CD4-positive, CD25-positive, alpha-beta regulatory T cell (primary cell): ENCODE measurements around the gene RNF144A. TPM values are rescaled to one million over a fixed set of nuclear protein-coding genes. Genes with fewer than 3 reads are reported as not detected.

Experiments used
- ATAC-seq, 2 donors: fragments of 150-1000 bp; cut with Tn5 transposase; one replicate each; pipeline ENCODE4 v1.10.0; 2021; ENCODE audit warnings: low read depth in 2 of 2, moderate number of reproducible peaks in 2 of 2, moderate library complexity in 1 of 2
- DNase-seq, 3 donors: peaks; one replicate each; pipeline versions ENCODE4 v3.0.0 to v3.0.0-alpha.2; 2012 to 2022; ENCODE audit warnings: mixed read lengths in 1 of 3
- H3K27ac ChIP-seq: one replicate; pipeline ENCODE4 v1.7.0; 2013; ENCODE audit warnings: mild to moderate bottlenecking, low read length; ENCODE audit not compliant: insufficient read depth, poor library complexity, severe bottlenecking
- H3K27me3 ChIP-seq: one replicate; pipeline ENCODE4 v1.7.0; 2013; ENCODE audit warnings: low read length; ENCODE audit not compliant: control insufficient read depth, insufficient read depth
- H3K36me3 ChIP-seq: one replicate; pipeline ENCODE4 v1.7.0; 2013; ENCODE audit warnings: mild to moderate bottlenecking, low read length, moderate library complexity; ENCODE audit not compliant: control insufficient read depth, insufficient read depth
- H3K4me1 ChIP-seq: 2 replicates; pipeline ENCODE4 v1.7.0; 2013; ENCODE audit warnings: mild to moderate bottlenecking, low read length; ENCODE audit not compliant: insufficient read depth, control insufficient read depth, poor library complexity, severe bottlenecking
- H3K4me3 ChIP-seq: one replicate; pipeline ENCODE4 v1.7.0; 2013; ENCODE audit warnings: low read depth, mild to moderate bottlenecking, low read length, moderate library complexity
- H3K9me3 ChIP-seq, 2 experiments: 1 replicate in 1 of 2; 2 replicates in 1 of 2; pipeline ENCODE4 v1.7.0; 2013; ENCODE audit warnings: low read length in 2 of 2, mild to moderate bottlenecking in 1 of 2, moderate library complexity in 1 of 2; ENCODE audit not compliant: control insufficient read depth in 2 of 2
- H3K27ac Mint-ChIP-seq, 3 donors: one replicate each; pipeline ENCODE4 v1.8.0; 2020 to 2022; ENCODE audit warnings: mild to moderate bottlenecking in 3 of 3, mixed read lengths in 3 of 3, moderate library complexity in 2 of 3
- H3K27me3 Mint-ChIP-seq: one replicate; pipeline ENCODE4 v1.8.0; 2022; ENCODE audit warnings: mild to moderate bottlenecking, mixed read lengths
- H3K36me3 Mint-ChIP-seq: one replicate; pipeline ENCODE4 v1.8.0; 2020; ENCODE audit warnings: mixed read lengths
- H3K4me1 Mint-ChIP-seq, 4 donors: one replicate each; pipeline ENCODE4 v1.8.0; 2020 to 2022; ENCODE audit warnings: mixed read lengths in 4 of 4, mild to moderate bottlenecking in 1 of 4
- H3K4me3 Mint-ChIP-seq, 4 donors: one replicate each; pipeline ENCODE4 v1.8.0; 2020 to 2022; ENCODE audit warnings: mild to moderate bottlenecking in 4 of 4, mixed read lengths in 4 of 4, moderate library complexity in 3 of 4
- H3K9me3 Mint-ChIP-seq, 7 donors: one replicate each; pipeline ENCODE4 v1.8.0; 2020 to 2022; ENCODE audit warnings: mixed read lengths in 7 of 7, mild to moderate bottlenecking in 3 of 7, moderate library complexity in 2 of 7
- polyA plus RNA-seq, 4 donors: library from polyadenylated mRNA; unstranded; fragments of 300-500 nt; fragmentation: Illumina TruSeq; gene quantifications; one replicate each; pipeline ENCODE4 v1.2.3, GENCODE V29; 2021
- total RNA-seq: library from RNA; stranded (reverse); gene quantifications from one replicate; pipeline ENCODE4 v1.2.3, GENCODE V29; 2022

The RNF144A gene
- total and polyA plus RNA-seq, 5 donors from 2014 or later, result 4.8 to 11.4 (median 8.3) TPM

GRCh38 chr2:7003895-7004294 is 86.7 kb downstream of the RNF144A start:
- H3K27me3 ChIP-seq, result no peaks in the 10 kb centered on the region
- peaks cover 0 to 29% (median 9%) of the 10 kb centered on the region in 4 donors for H3K4me1 Mint-ChIP-seq
- H3K36me3 Mint-ChIP-seq, result peaks cover 9% of the 10 kb centered on the region
- H3K4me3 ChIP-seq, result no peak overlapping the region
- no peaks in the 10 kb centered on the region for H3K9me3 ChIP-seq
- no peaks in the 10 kb centered on the region for H3K27me3 Mint-ChIP-seq
- ATAC-seq (no peak), DNase-seq (no peak)
- H3K27ac Mint-ChIP-seq, result peak overlapping the region in 1 of 3 donors; percentile 78
- peaks cover 3% of the 10 kb centered on the region for H3K36me3 ChIP-seq
- no peaks in the 10 kb centered on the region for H3K4me1 ChIP-seq
- H3K4me3 Mint-ChIP-seq, result no peak overlapping the region
- H3K27ac ChIP-seq, result no peak overlapping the region
- H3K9me3 Mint-ChIP-seq, result no peaks in the 10 kb centered on the region

DNA sequence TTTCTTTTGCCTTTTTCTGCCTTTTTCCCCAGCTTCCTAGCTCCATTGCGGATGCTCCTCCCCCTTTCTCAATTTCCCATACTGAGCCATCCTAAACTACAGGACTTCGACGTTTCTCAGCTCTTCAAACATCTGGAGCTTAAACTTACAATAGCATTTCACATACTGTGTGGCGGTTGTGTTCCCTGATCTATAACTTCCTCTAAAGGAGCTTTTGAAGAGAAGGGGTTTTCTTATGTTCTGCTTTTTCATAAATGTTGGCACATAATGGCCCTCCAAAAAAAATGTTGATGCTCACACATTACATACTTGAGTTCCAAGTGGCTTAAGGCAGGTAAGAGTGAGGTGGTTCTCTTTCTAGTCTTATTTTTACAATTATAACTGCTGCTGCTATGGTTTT is 87.4 kb downstream of the RNF144A start:
- Mint-ChIP-seq H3K4me3 (no peak overlapping the region), H3K4me1 (peaks cover 0 to 25% (median 9%) of the 10 kb centered on the region in 4 donors), H3K27me3 (no peaks in the 10 kb centered on the region), H3K27ac (peak overlapping the region in 2 of 3 donors; percentile 69 to 78), H3K9me3 (no peaks in the 10 kb centered on the region), H3K36me3 (peaks cover 9% of the 10 kb centered on the region)
- no peak overlapping the region for H3K4me3 ChIP-seq
- DNase-seq, result no peak
- H3K36me3 ChIP-seq, result peaks cover 3% of the 10 kb centered on the region
- no peaks in the 10 kb centered on the region for H3K4me1 ChIP-seq
- H3K9me3 ChIP-seq, result no peaks in the 10 kb centered on the region
- no peaks in the 10 kb centered on the region for H3K27me3 ChIP-seq
- H3K27ac ChIP-seq, result no peak overlapping the region
- ATAC-seq, result no peak

DNA sequence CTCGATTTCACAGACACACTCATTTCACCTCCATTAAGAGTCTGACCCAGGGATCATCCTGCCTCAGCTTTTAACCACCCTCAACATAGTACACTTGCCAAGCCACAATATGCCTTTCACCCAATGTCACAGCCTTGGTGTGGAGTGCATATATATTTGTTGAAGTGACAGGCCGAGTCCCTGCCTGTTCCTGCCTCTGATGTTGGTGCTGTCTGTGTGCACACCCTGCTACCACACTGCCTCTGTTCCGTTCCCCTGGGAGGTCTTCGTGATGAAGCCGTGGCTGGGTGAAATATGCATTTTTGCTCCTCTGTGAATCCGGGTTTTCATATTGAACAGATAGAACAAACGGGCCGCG is 90.3 kb downstream of the RNF144A start:
- Mint-ChIP-seq H3K27me3 (no peaks in the 10 kb centered on the region), H3K36me3 (peaks cover 9% of the 10 kb centered on the region)
- H3K36me3 ChIP-seq, result peaks cover 3% of the 10 kb centered on the region

GRCh38 chr2:7007846-7008741 is 90.9 kb downstream of the RNF144A start:
- Histone ChIP-seq H3K9me3 (no peaks in the 10 kb centered on the region), H3K27ac (no peak overlapping the region), H3K27me3 (no peaks in the 10 kb centered on the region), H3K36me3 (peaks cover 3% of the 10 kb centered on the region), H3K4me3 (no peak overlapping the region), H3K4me1 (no peaks in the 10 kb centered on the region)
- no peak overlapping the region for H3K4me3 Mint-ChIP-seq
- no peaks in the 10 kb centered on the region for H3K27me3 Mint-ChIP-seq
- ATAC-seq, result no peak
- H3K9me3 Mint-ChIP-seq, result no peaks in the 10 kb centered on the region
- H3K4me1 Mint-ChIP-seq, result peaks cover 0 to 29% (median 14%) of the 10 kb centered on the region in 4 donors
- peaks cover 9% of the 10 kb centered on the region for H3K36me3 Mint-ChIP-seq
- no peak overlapping the region for H3K27ac Mint-ChIP-seq
- no peak for DNase-seq

More for the DNA sequence above, 90.3 kb downstream of the RNF144A start:
- Mint-ChIP-seq H3K9me3 (no peaks in the 10 kb centered on the region), H3K4me3 (no peak overlapping the region), H3K4me1 (peaks cover 0 to 29% (median 12%) of the 10 kb centered on the region in 4 donors), H3K27ac (no peak overlapping the region)
- DNase-seq (no peak), ATAC-seq (no peak)
- Histone ChIP-seq H3K27ac (no peak overlapping the region), H3K27me3 (no peaks in the 10 kb centered on the region), H3K4me3 (no peak overlapping the region), H3K4me1 (no peaks in the 10 kb centered on the region), H3K9me3 (no peaks in the 10 kb centered on the region)

DNA sequence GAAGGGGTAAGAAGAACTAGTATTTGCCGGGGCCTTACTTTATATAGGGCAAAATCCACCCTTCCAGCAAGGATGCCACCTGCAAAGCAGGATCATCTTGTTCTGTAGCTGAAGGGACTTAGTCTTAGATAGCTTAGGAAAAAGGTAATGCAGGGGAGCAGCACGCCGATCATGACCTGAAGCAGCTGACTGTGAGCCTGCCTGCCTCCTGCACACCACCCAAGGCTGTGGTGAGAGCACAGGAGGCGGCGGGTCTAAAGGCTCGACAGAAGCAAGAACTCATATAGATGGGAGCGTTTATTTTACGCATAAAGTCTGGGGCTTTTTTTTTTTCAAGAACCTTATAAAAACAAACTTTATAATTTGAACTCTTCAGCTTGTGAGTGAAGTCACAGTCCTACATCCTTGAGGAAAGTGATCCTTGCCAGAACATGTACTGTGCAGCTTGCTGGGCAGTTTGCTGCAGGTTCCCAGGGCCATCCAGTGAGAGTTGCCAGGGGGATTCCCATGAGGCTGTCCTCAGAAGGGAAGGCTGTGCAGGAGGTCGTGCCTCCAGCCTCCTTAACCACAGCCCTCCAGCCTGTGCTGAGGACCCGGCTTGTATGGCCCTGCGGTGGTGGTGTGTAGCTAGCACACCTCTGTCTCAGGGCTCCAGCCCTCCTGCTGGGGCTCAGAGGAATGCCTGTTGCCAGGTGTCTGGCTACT is 92.1 kb downstream of the RNF144A start:
- Mint-ChIP-seq H3K36me3 (peaks cover 9% of the 10 kb centered on the region), H3K4me1 (peaks cover 0 to 36% (median 20%) of the 10 kb centered on the region in 4 donors), H3K9me3 (no peaks in the 10 kb centered on the region), H3K27ac (peak overlapping the region in 2 of 3 donors; percentile 25 to 84), H3K4me3 (no peak overlapping the region), H3K27me3 (no peaks in the 10 kb centered on the region)
- no peak for DNase-seq
- Histone ChIP-seq H3K4me1 (no peaks in the 10 kb centered on the region), H3K9me3 (no peaks in the 10 kb centered on the region), H3K36me3 (peaks cover 3% of the 10 kb centered on the region), H3K27ac (no peak overlapping the region), H3K4me3 (no peak overlapping the region), H3K27me3 (no peaks in the 10 kb centered on the region)
- no peak for ATAC-seq

GRCh38 chr2:7010391-7011054 is 93.3 kb downstream of the RNF144A start:
- peaks cover 3% of the 10 kb centered on the region for H3K36me3 ChIP-seq
- Mint-ChIP-seq H3K27ac (peak overlapping the region in 2 of 3 donors; percentile 39 to 60), H3K36me3 (peaks cover 6% of the 10 kb centered on the region), H3K27me3 (no peaks in the 10 kb centered on the region), H3K4me3 (no peak overlapping the region), H3K4me1 (peaks cover 0 to 40% (median 23%) of the 10 kb centered on the region in 4 donors), H3K9me3 (no peaks in the 10 kb centered on the region)
- no peak overlapping the region for H3K4me3 ChIP-seq
- ATAC-seq, result no peak
- no peaks in the 10 kb centered on the region for H3K27me3 ChIP-seq
- DNase-seq, result no peak
- H3K27ac ChIP-seq, result no peak overlapping the region
- no peaks in the 10 kb centered on the region for H3K9me3 ChIP-seq
- no peaks in the 10 kb centered on the region for H3K4me1 ChIP-seq

DNA sequence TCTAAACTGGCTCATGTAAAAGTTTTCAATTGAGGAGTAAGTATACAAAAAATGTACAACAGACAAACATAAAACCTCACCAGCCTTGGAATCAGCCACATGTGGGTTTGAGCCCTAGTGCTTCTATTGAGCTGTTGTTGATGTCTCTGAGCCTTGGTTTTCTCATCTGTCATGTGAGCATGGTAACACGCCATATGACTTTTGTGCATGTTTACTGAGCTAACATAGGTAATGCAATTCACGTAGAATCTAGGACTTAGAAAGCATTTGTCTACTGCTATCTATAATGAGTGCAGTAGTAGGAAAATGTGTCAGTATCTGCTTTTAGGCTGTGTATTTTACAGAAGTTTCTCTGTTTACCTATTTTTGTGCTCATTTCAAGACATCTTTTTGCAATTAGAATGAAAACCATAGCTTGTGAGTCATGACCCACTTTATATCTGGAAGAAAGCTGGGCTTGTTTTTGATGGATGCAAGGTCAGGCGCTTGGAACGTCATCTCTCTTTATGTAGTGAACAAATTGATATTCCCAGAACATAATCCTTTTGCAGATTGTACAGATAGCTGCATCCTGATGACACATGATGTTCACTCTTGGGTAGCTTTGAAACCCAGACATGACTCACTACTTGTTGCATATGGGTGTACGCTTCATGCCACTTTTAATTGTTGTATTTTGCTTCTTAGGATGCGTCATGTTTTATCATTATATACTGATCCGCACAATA is 94.3 kb downstream of the RNF144A start:
- ATAC-seq, result no peak
- Mint-ChIP-seq H3K27ac (peak overlapping the region in 2 of 3 donors; percentile 26 to 50), H3K36me3 (peaks cover 6% of the 10 kb centered on the region), H3K9me3 (no peaks in the 10 kb centered on the region), H3K4me3 (no peak overlapping the region), H3K4me1 (peaks cover 0 to 38% (median 23%) of the 10 kb centered on the region in 4 donors), H3K27me3 (no peaks in the 10 kb centered on the region)
- no peaks in the 10 kb centered on the region for H3K9me3 ChIP-seq
- no peaks in the 10 kb centered on the region for H3K4me1 ChIP-seq
- no peak for DNase-seq
- H3K4me3 ChIP-seq, result no peak overlapping the region
- H3K27me3 ChIP-seq, result no peaks in the 10 kb centered on the region
- no peak overlapping the region for H3K27ac ChIP-seq
- H3K36me3 ChIP-seq, result no peaks in the 10 kb centered on the region
